SU-DHL-6 (cell line): ENCODE data around the gene VWC2.

Source experiments
- H2AFZ ChIP-seq: fragments of 200-600 bp; sonication (generic); 2 replicates; pipeline ENCODE4 v1.6.1; 2014; ENCODE audit warnings: low read depth, mild to moderate bottlenecking, moderate library complexity, mixed read lengths, antibody characterized with exemption, low read length; ENCODE audit not compliant: severe bottlenecking
- H3F3A ChIP-seq: fragments of 200-600 bp; shearing (Covaris generic); 2 replicates; pipeline ENCODE4 v1.6.0; 2016; ENCODE audit warnings: antibody characterized with exemption, mild to moderate bottlenecking; ENCODE audit not compliant: insufficient read depth
- H3K27ac ChIP-seq: fragments of 200-600 bp; sonication (generic); 2 replicates; pipeline ENCODE4 v1.5.1; 2016; ENCODE audit warnings: low read depth, mild to moderate bottlenecking, low read length, moderate library complexity, mixed read lengths
- H3K27me3 ChIP-seq: fragments of 200-600 bp; sonication (generic), shearing (Covaris generic); 2 replicates; pipeline ENCODE4 v1.6.0; 2014; ENCODE audit warnings: mild to moderate bottlenecking, low read length
- H3K36me3 ChIP-seq: fragments of 200-600 bp; sonication (generic); 2 replicates; pipeline ENCODE4 v1.6.1; 2014; ENCODE audit warnings: mild to moderate bottlenecking, low read length, mixed read lengths
- H3K4me2 ChIP-seq: fragments of 300-600, 200-600 bp; shearing (Covaris generic), sonication (generic); 2 replicates; pipeline ENCODE4 v1.6.0; 2014; ENCODE audit warnings: low read length, low read depth, mild to moderate bottlenecking; ENCODE audit not compliant: poor library complexity, severe bottlenecking
- H3K4me3 ChIP-seq: fragments of 200-600 bp; sonication (generic); 2 replicates; pipeline ENCODE4 v1.5.1; 2014; ENCODE audit warnings: antibody characterized with exemption, low read length, mild to moderate bottlenecking, mixed read lengths; ENCODE audit not compliant: insufficient read depth, poor library complexity, severe bottlenecking
- H3K79me2 ChIP-seq: fragments of 200-600 bp; sonication (generic); 2 replicates; pipeline ENCODE4 v1.6.1; 2014; ENCODE audit warnings: mild to moderate bottlenecking, low read length, moderate library complexity; ENCODE audit not compliant: insufficient read depth
- H3K9ac ChIP-seq: fragments of 200-600 bp; sonication (generic); 2 replicates; pipeline ENCODE4 v1.7.0; 2014; ENCODE audit warnings: mild to moderate bottlenecking, low read length
- H3K9me2 ChIP-seq: fragments of 200-600 bp; sonication (generic); replicated peaks from 2 replicates; pipeline ENCODE4 v1.6.1; 2014; ENCODE audit warnings: low read length; ENCODE audit not compliant: insufficient read depth
- H3K9me3 ChIP-seq: fragments of 200-600 bp; sonication (generic); 2 replicates; pipeline ENCODE4 v1.6.1; 2014; ENCODE audit warnings: low read length, mixed read lengths; ENCODE audit not compliant: insufficient read depth
- H4K20me1 ChIP-seq: fragments of 200-600 bp; sonication (generic); 2 replicates; pipeline ENCODE4 v1.6.1; 2014; ENCODE audit warnings: low read depth, mild to moderate bottlenecking, antibody characterized with exemption, low read length, moderate library complexity, mixed read lengths
- EZH2phosphoT487 ChIP-seq: fragments of 200-600 bp; sonication (generic), shearing (Covaris generic); conservative IDR thresholded peaks from 2 replicates; pipeline ENCODE4 v1.6.1; 2018; ENCODE audit warnings: mild to moderate bottlenecking, antibody characterized with exemption, low read length, moderate library complexity, mixed read lengths
- TF ChIP-seq, protein P1 (sequence below): fragments of 200-600 bp; sonication (generic); IDR thresholded peaks from one replicate; pipeline ENCODE4 v1.5.1; 2017; ENCODE audit warnings: antibody characterized with exemption, mild to moderate bottlenecking, low read length, moderate library complexity; ENCODE audit not compliant: insufficient read depth, poor library complexity, severe bottlenecking

VWC2 gene

DNA sequence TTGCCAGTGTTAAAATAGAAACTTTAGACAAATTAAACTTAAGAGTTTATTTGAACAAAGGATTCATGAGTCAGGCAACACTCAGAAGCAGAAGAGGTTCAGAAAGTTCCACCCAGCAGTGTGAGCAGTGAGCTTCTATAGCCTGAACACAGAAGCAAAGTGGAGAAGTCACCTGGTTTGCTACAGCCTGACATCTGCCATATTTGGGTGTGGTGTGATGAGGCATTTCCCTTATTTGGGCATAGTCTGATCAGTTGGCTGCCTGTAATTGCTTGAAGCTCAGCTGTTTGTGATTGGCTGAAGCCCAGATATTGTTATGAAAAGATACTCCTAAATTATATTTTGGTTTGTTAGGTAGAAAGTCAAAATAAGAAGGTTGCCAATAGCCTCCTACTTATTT, 39.1 kb downstream of the VWC2 start:
- H4K20me1 ChIP-seq = no peaks in the 10 kb centered on the region
- H3K4me3 ChIP-seq = no peak overlapping the region
- no peaks in the 10 kb centered on the region for H3K27me3 ChIP-seq
- no peak overlapping the region for H2AFZ ChIP-seq
- H3F3A ChIP-seq = no peaks in the 10 kb centered on the region
- no peaks in the 10 kb centered on the region for H3K9me3 ChIP-seq
- no peaks in the 10 kb centered on the region for H3K79me2 ChIP-seq
- no peak overlapping the region for H3K27ac ChIP-seq
- no peaks in the 10 kb centered on the region for H3K9me2 ChIP-seq
- H3K4me2 ChIP-seq = no peak overlapping the region
- H3K9ac ChIP-seq = no peak overlapping the region
- TF ChIP-seq, protein P1, sequence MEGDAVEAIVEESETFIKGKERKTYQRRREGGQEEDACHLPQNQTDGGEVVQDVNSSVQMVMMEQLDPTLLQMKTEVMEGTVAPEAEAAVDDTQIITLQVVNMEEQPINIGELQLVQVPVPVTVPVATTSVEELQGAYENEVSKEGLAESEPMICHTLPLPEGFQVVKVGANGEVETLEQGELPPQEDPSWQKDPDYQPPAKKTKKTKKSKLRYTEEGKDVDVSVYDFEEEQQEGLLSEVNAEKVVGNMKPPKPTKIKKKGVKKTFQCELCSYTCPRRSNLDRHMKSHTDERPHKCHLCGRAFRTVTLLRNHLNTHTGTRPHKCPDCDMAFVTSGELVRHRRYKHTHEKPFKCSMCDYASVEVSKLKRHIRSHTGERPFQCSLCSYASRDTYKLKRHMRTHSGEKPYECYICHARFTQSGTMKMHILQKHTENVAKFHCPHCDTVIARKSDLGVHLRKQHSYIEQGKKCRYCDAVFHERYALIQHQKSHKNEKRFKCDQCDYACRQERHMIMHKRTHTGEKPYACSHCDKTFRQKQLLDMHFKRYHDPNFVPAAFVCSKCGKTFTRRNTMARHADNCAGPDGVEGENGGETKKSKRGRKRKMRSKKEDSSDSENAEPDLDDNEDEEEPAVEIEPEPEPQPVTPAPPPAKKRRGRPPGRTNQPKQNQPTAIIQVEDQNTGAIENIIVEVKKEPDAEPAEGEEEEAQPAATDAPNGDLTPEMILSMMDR = no peak
- TF ChIP-seq EZH2phosphoT487 = no peak
- no peaks in the 10 kb centered on the region for H3K36me3 ChIP-seq

DNA sequence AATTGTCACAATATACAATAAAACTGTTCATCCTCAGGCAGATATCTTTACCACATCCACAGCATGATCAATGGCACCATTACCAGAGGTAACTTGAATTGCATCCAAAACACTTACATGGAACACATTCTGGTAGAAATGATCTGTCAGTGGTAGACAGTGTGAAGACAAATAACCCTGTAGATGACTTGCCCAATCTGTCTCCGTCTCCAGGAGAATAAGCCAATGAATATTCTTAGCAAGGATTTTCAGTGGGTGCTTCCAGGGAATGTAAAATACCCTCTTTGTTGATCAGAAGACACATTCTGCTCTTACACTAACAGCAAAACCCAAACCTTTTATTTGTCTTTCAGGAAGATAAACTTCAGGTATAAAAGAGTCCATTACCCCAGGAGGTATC, 43.8 kb downstream of the VWC2 start:
- no peaks in the 10 kb centered on the region for H3K27me3 ChIP-seq
- no peaks in the 10 kb centered on the region for H3K36me3 ChIP-seq
- H3K9me3 ChIP-seq = no peaks in the 10 kb centered on the region
- no peak overlapping the region for H2AFZ ChIP-seq
- no peak overlapping the region for H3K9ac ChIP-seq
- no peak overlapping the region for H3K4me2 ChIP-seq
- TF ChIP-seq, protein P1 = no peak
- TF ChIP-seq EZH2phosphoT487 = no peak
- no peaks in the 10 kb centered on the region for H3F3A ChIP-seq
- H3K27ac ChIP-seq = no peak overlapping the region
- H4K20me1 ChIP-seq = no peaks in the 10 kb centered on the region
- H3K9me2 ChIP-seq = no peaks in the 10 kb centered on the region
- H3K79me2 ChIP-seq = no peaks in the 10 kb centered on the region
- no peak overlapping the region for H3K4me3 ChIP-seq

DNA sequence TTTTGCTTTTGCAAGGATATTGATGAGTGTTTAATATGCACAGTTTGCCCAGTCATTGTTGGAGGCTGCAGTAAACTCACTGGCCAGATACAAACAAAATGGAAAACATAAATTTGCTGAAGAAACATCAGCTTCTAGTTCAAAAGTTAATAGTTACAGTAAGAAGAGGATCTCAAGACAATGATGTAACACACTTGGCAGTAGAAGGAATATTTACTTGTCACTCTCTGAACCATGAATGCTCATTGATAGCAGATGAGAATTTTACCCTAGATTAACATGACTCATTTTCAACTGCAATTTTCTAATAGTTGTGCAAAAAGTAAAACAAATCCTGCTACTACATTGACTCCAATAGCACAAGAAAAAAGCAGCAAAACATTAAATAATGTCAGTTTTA, 47.7 kb downstream of the VWC2 start:
- H2AFZ ChIP-seq = no peak overlapping the region
- no peaks in the 10 kb centered on the region for H3K9me2 ChIP-seq
- no peaks in the 10 kb centered on the region for H4K20me1 ChIP-seq
- H3K36me3 ChIP-seq = no peaks in the 10 kb centered on the region
- no peak overlapping the region for H3K4me3 ChIP-seq
- no peaks in the 10 kb centered on the region for H3F3A ChIP-seq
- TF ChIP-seq EZH2phosphoT487 = no peak
- TF ChIP-seq, protein P1 = no peak
- no peak overlapping the region for H3K27ac ChIP-seq
- no peaks in the 10 kb centered on the region for H3K9me3 ChIP-seq
- H3K27me3 ChIP-seq = 0 out of 2 replicates have a peak, but pooled peaks cover 4% of the 10 kb centered on the region
- H3K79me2 ChIP-seq = no peaks in the 10 kb centered on the region
- no peak overlapping the region for H3K4me2 ChIP-seq
- H3K9ac ChIP-seq = no peak overlapping the region
